ENCODE results near the gene ATAD3B.
"Not testable (repeated sequence)": the region's sequence is repeated elsewhere in the genome, so short reads cannot be mapped to it uniquely, and the experiment has no call there.

GRCh38 chr1:1513675-1514074, 42.1 kb downstream of the ATAD3B start:
- TF ChIP-seq, protein P1, sequence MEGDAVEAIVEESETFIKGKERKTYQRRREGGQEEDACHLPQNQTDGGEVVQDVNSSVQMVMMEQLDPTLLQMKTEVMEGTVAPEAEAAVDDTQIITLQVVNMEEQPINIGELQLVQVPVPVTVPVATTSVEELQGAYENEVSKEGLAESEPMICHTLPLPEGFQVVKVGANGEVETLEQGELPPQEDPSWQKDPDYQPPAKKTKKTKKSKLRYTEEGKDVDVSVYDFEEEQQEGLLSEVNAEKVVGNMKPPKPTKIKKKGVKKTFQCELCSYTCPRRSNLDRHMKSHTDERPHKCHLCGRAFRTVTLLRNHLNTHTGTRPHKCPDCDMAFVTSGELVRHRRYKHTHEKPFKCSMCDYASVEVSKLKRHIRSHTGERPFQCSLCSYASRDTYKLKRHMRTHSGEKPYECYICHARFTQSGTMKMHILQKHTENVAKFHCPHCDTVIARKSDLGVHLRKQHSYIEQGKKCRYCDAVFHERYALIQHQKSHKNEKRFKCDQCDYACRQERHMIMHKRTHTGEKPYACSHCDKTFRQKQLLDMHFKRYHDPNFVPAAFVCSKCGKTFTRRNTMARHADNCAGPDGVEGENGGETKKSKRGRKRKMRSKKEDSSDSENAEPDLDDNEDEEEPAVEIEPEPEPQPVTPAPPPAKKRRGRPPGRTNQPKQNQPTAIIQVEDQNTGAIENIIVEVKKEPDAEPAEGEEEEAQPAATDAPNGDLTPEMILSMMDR (IDR thresholded peaks at IDR 0.05; ENCODE audit: low read depth, low read length) = not testable (repeated sequence)
- not testable (repeated sequence) for TF ChIP-seq EZH2phosphoT487 (IDR thresholded peaks at IDR 0.05; ENCODE audit: low read depth)
